Neural progenitor cell (in vitro differentiated cells): Measurements from ENCODE around the gene RALB. TPM values are rescaled to one million over a fixed set of nuclear protein-coding genes. Genes with fewer than 3 reads are reported as not detected.

Experiments used
- DNase-seq: peaks from one replicate; pipeline ENCODE4 v3.0.0-alpha.2; 2016; ENCODE audit warnings: low spot score
- H2AFZ ChIP-seq: fragments of 200-600 bp; sonication (generic); replicated peaks from 2 replicates; pipeline ENCODE4 v1.6.1; 2016; ENCODE audit warnings: antibody characterized with exemption
- H3F3A ChIP-seq: fragments of 200-600 bp; sonication (generic); 2 replicates; pipeline ENCODE4 v1.6.1; 2016; ENCODE audit warnings: antibody characterized with exemption, low read depth
- H3K27ac ChIP-seq: fragments of 200-600 bp; sonication (generic); 2 replicates; pipeline ENCODE4 v1.5.1; 2016; ENCODE audit warnings: mild to moderate bottlenecking
- H3K27me3 ChIP-seq: fragments of 200-600 bp; sonication (generic); 2 replicates; pipeline ENCODE4 v1.6.1; 2016; ENCODE audit warnings: mild to moderate bottlenecking, moderate library complexity
- H3K36me3 ChIP-seq: fragments of 200-600 bp; sonication (generic); 2 replicates; pipeline ENCODE4 v1.5.1; 2016
- H3K4me1 ChIP-seq: fragments of 200-600 bp; sonication (generic); 2 replicates; pipeline ENCODE4 v1.6.1; 2016; ENCODE audit warnings: mixed run types
- H3K4me2 ChIP-seq: fragments of 200-600 bp; sonication (generic); 2 replicates; pipeline ENCODE4 v1.6.1; 2016
- H3K4me3 ChIP-seq: fragments of 200-600 bp; sonication (generic); 2 replicates; pipeline ENCODE4 v1.5.1; 2016
- H3K79me2 ChIP-seq: fragments of 200-600 bp; sonication (generic); 2 replicates; pipeline ENCODE4 v1.6.1; 2016; ENCODE audit warnings: low read depth
- H3K9ac ChIP-seq: fragments of 200-600 bp; sonication (generic); 2 replicates; pipeline ENCODE4 v1.6.1; 2016
- H3K9me3 ChIP-seq: fragments of 200-600 bp; sonication (generic); 2 replicates; pipeline ENCODE4 v1.5.1; 2016; ENCODE audit warnings: low read depth
- H4K20me1 ChIP-seq: fragments of 200-600 bp; sonication (generic); 2 replicates; pipeline ENCODE4 v1.6.1; 2016; ENCODE audit warnings: low read depth
- H3K27ac Mint-ChIP-seq: 3 replicates; pipeline ENCODE4 v1.8.0; 2021; ENCODE audit warnings: mixed read lengths
- H3K27me3 Mint-ChIP-seq: 2 replicates; pipeline ENCODE4 v1.8.0; 2022; ENCODE audit warnings: low read depth, mild to moderate bottlenecking, inconsistent platforms, moderate library complexity, mixed read lengths; ENCODE audit not compliant: insufficient read depth
- H3K36me3 Mint-ChIP-seq: 3 replicates; pipeline ENCODE4 v1.8.0; 2021; ENCODE audit warnings: mixed read lengths
- H3K4me1 Mint-ChIP-seq: 3 replicates; pipeline ENCODE4 v1.8.0; 2021; ENCODE audit warnings: mixed read lengths
- H3K4me3 Mint-ChIP-seq: 3 replicates; pipeline ENCODE4 v1.8.0; 2021; ENCODE audit warnings: mild to moderate bottlenecking, moderate library complexity, mixed read lengths
- H3K9me3 Mint-ChIP-seq: 3 replicates; pipeline ENCODE4 v1.8.0; 2020; ENCODE audit warnings: mixed read lengths
- CTCF ChIP-seq: fragments of 200-600 bp; sonication (generic); IDR thresholded peaks from 2 replicates; pipeline ENCODE4 v1.5.1; 2017; ENCODE audit warnings: antibody characterized with exemption, mild to moderate bottlenecking
- EZH2 ChIP-seq: fragments of 200-600 bp; sonication (generic); IDR thresholded peaks from 2 replicates; pipeline ENCODE4 v1.6.1; 2017; ENCODE audit warnings: antibody characterized with exemption, mild to moderate bottlenecking, moderate library complexity
- EZH2phosphoT487 ChIP-seq: fragments of 200-600 bp; sonication (generic); IDR thresholded peaks from 2 replicates; pipeline ENCODE4 v1.6.1; 2017; ENCODE audit warnings: antibody characterized with exemption
- total RNA-seq: library from RNA; depleted of rRNA; stranded (reverse); fragments of >200 nt; gene quantifications from 2 replicates; pipeline ENCODE4 v1.2.3, GENCODE V29; 2015; ENCODE audit warnings: low replicate concordance

RALB gene
- total RNA-seq, 1 donor from 2014 or later: 79.8 TPM

GRCh38 chr2:120269076-120269744, 16.6 kb downstream of the RALB start:
- Mint-ChIP-seq H3K27ac (no peak overlapping the region), H3K4me1 (no peaks in the 10 kb centered on the region), H3K4me3 (no peak overlapping the region), H3K9me3 (no peaks in the 10 kb centered on the region), H3K27me3 (no peaks in the 10 kb centered on the region), H3K36me3 (peaks cover 6% of the 10 kb centered on the region)
- Histone ChIP-seq H3K9ac (no peak overlapping the region), H3K9me3 (no peaks in the 10 kb centered on the region), H3K27me3 (no peaks in the 10 kb centered on the region), H3K36me3 (no peaks in the 10 kb centered on the region), H2AFZ (no peak overlapping the region), H3F3A (no peaks in the 10 kb centered on the region), H3K27ac (no peak overlapping the region), H3K4me2 (no peak overlapping the region), H3K4me3 (no peak overlapping the region), H3K4me1 (no peaks in the 10 kb centered on the region), H4K20me1 (no peaks in the 10 kb centered on the region), H3K79me2 (peaks cover 15% of the 10 kb centered on the region)
- TF ChIP-seq CTCF: no peak
- TF ChIP-seq EZH2: no peak
- TF ChIP-seq EZH2phosphoT487: no peak
- DNase-seq: no peak

GRCh38 chr2:120269816-120270215, 17.2 kb downstream of the RALB start:
- Histone ChIP-seq H3K27ac (no peak overlapping the region), H3K4me3 (no peak overlapping the region), H3K27me3 (no peaks in the 10 kb centered on the region), H4K20me1 (no peaks in the 10 kb centered on the region), H3K4me1 (no peaks in the 10 kb centered on the region), H3K9me3 (no peaks in the 10 kb centered on the region), H2AFZ (no peak overlapping the region), H3F3A (no peaks in the 10 kb centered on the region), H3K79me2 (peaks cover 19% of the 10 kb centered on the region), H3K9ac (no peak overlapping the region), H3K36me3 (no peaks in the 10 kb centered on the region), H3K4me2 (no peak overlapping the region)
- no peak overlapping the region for H3K27ac Mint-ChIP-seq
- H3K9me3 Mint-ChIP-seq: no peaks in the 10 kb centered on the region
- TF ChIP-seq CTCF: no peak
- TF ChIP-seq EZH2: no peak
- no peak for TF ChIP-seq EZH2phosphoT487
- H3K27me3 Mint-ChIP-seq: no peaks in the 10 kb centered on the region
- DNase-seq: no peak
- H3K4me1 Mint-ChIP-seq: no peaks in the 10 kb centered on the region
- no peak overlapping the region for H3K4me3 Mint-ChIP-seq
- H3K36me3 Mint-ChIP-seq: peaks cover 6% of the 10 kb centered on the region

- H3K27ac ChIP-seq: no peak overlapping the region
- no peak overlapping the region for H3K4me3 ChIP-seq
- H3K9ac ChIP-seq: no peak overlapping the region
- H4K20me1 ChIP-seq: no peaks in the 10 kb centered on the region
- Mint-ChIP-seq H3K4me3 (no peak overlapping the region), H3K36me3 (peaks cover 6% of the 10 kb centered on the region), H3K27ac (no peak overlapping the region), H3K27me3 (no peaks in the 10 kb centered on the region), H3K4me1 (no peaks in the 10 kb centered on the region), H3K9me3 (peaks cover 5% of the 10 kb centered on the region)
- no peaks in the 10 kb centered on the region for H3K4me1 ChIP-seq
- no peaks in the 10 kb centered on the region for H3K9me3 ChIP-seq
- H3K36me3 ChIP-seq: no peaks in the 10 kb centered on the region
- no peaks in the 10 kb centered on the region for H3K27me3 ChIP-seq
- H3F3A ChIP-seq: no peaks in the 10 kb centered on the region
- no peak overlapping the region for H2AFZ ChIP-seq
- TF ChIP-seq EZH2 (no peak), CTCF (no peak), EZH2phosphoT487 (no peak)
- H3K79me2 ChIP-seq: peaks cover 28% of the 10 kb centered on the region
- no peak for DNase-seq
- H3K4me2 ChIP-seq: no peak overlapping the region
These were observed 19.2 kb downstream of the RALB start for GRCh38 chr2:120271711-120272379.
